HFF-Myc (cell line): ENCODE measurements around the gene PRKCA.
"Not testable (repeated sequence)": the region's sequence is repeated elsewhere in the genome, so short reads cannot be mapped to it uniquely, and the experiment has no call there.

Source experiments
- DNase-seq: peaks from one replicate; pipeline ENCODE4 v3.0.0-alpha.2; 2011; ENCODE audit warnings: low read depth; ENCODE audit errors: extremely low read depth
- H3K4me3 ChIP-seq: replicated peaks from 2 replicates; pipeline ENCODE4 v1.5.1; 2011; ENCODE audit warnings: low read depth, mild to moderate bottlenecking, control low read depth, low read length
- TF ChIP-seq, protein P1 (sequence below): IDR thresholded peaks from 2 replicates; pipeline ENCODE4 v1.5.1; 2012; ENCODE audit warnings: mild to moderate bottlenecking, low read depth, low read length, control low read depth; ENCODE audit errors: missing control alignments

PRKCA gene

DNA sequence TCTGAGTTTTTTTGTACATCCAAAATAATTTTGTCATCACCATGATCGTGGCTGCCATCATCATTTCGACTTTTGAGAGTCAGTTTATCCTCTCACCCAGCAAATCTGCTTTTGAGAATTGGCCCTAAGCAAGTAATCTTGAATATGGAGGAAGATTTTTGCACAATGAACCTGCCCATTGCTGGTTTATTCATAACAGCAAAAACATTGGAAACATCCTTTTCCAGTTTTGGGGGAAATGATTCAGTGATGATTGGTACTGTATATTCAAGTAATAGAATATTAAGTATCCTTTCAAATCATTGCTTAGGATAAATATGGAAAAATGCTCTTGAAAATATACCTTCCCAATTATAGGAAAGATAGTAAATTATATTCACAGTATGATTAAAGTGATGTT lies 53.1 kb downstream of the PRKCA start:
- DNase-seq, result no peak
- no peak overlapping the region for H3K4me3 ChIP-seq
- TF ChIP-seq, protein P1, sequence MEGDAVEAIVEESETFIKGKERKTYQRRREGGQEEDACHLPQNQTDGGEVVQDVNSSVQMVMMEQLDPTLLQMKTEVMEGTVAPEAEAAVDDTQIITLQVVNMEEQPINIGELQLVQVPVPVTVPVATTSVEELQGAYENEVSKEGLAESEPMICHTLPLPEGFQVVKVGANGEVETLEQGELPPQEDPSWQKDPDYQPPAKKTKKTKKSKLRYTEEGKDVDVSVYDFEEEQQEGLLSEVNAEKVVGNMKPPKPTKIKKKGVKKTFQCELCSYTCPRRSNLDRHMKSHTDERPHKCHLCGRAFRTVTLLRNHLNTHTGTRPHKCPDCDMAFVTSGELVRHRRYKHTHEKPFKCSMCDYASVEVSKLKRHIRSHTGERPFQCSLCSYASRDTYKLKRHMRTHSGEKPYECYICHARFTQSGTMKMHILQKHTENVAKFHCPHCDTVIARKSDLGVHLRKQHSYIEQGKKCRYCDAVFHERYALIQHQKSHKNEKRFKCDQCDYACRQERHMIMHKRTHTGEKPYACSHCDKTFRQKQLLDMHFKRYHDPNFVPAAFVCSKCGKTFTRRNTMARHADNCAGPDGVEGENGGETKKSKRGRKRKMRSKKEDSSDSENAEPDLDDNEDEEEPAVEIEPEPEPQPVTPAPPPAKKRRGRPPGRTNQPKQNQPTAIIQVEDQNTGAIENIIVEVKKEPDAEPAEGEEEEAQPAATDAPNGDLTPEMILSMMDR, result no peak

DNA sequence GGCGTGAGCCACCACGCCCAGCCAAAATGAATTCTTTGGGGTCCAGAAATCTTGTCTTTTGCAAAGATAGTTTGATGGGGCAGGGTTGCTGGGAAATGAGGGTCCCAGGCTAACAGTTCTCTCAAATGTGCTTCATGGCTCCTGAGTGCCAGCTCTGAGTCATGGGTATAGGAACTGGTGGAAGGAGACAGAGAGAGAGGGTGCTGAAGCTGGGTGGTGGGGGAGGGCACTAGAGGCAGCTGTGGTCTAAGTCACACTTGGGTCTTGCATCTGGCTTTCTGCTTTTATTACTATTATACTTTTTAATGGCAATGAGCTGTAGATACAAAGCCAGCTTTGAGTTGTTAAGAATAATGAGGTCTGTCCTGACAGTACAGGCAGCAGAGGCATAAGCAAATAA lies 54.6 kb downstream of the PRKCA start:
- no peak for DNase-seq
- TF ChIP-seq, protein P1, result no peak

DNA sequence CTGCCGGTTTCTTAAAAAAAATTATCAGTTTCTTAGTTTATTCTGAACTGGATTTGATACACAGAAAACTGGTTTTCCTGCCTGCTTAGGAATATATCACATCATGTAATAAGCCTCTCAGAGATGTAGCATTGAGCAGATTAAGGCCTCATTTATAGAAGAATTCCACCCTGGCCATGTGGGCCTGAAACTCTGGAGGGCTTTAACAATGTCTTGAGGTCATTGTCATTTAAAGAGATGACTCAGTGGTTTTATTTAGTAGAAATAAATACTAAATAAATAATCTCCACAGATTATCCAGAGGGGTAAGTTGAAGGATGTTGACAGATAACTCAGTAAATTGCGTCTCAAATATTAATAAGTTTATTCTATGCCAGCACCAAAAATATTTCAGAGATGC lies 56.9 kb downstream of the PRKCA start:
- TF ChIP-seq, protein P1, result no peak
- no peak for DNase-seq
- no peak overlapping the region for H3K4me3 ChIP-seq

More for the DNA sequence above, 54.6 kb downstream of the PRKCA start:
- H3K4me3 ChIP-seq, result no peak overlapping the region

DNA sequence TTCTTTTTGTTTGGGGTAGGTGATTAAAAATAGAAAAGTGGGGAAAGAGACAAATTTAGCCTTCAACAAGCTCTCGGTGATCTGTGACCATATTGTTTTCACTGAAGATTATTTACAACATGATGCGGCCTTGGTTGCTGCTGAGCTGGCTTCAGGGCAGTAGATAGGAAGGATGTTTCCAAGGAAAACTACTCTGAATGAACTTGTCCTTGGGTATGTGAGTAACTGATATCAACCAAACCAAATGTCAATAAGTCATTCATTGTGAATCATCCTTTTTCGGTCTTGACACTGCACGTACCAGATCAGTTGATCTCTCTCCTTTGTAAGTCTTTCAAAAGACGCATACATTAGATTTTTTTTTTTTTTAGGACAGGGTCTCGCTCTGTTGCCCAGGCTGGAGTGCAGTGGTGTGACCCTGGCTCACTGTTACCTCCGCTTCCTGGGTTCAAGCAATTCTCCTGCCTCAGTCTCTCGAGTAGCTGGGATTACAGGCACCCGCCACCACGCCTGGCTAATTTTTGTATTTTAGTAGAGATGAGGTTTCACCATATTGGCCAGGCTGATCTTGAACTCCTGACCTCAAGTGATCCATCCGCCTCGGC lies 58.6 kb downstream of the PRKCA start:
- H3K4me3 ChIP-seq, DNase-seq: not testable (repeated sequence)

DNA sequence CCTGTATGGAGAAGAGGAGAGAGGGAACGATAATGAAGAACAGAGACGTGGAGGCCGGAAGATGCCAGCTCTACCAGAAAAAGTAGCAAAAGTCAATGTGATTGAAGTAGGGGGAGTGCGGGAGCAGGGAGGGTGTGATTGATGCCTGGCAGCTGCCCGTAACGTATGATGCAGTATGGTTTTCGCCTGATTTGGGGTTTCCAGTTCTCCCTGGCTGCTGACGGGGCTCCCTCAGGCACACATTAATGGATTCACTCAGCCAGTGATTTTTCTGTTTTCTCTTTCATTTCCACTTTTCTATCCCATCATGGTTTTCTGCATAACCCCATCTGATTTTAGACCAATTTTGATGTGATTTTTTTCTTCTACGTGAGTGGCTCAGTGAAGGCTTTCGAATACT lies 62.1 kb downstream of the PRKCA start:
- TF ChIP-seq, protein P1, result no peak
- DNase-seq, result no peak
- no peak overlapping the region for H3K4me3 ChIP-seq

DNA sequence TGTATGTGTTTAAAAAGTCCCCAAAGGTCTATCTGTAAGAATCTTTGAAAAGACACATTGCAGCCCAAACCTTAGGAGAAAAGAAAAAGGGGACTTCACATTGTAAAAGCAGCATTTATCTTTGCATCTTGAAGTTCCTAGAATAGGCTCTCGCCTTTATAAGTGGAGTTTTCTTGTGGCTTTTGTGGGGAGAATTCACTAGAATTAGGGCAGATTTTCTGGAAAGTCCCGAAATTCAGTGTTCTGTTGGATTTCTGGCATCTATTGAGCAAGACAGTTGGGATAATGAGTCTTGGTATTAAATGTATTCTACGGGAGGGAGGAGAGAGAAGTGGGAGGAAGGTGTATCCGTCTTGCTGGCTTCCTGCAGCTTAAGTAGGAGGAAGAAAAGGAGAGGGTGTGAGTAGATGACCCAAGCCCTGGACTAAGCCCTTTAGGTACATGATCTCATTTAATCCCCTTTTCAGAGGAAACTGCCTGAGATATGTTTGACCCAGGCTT lies 62.6 kb downstream of the PRKCA start:
- TF ChIP-seq, protein P1, result no peak
- no peak overlapping the region for H3K4me3 ChIP-seq
- no peak for DNase-seq

DNA sequence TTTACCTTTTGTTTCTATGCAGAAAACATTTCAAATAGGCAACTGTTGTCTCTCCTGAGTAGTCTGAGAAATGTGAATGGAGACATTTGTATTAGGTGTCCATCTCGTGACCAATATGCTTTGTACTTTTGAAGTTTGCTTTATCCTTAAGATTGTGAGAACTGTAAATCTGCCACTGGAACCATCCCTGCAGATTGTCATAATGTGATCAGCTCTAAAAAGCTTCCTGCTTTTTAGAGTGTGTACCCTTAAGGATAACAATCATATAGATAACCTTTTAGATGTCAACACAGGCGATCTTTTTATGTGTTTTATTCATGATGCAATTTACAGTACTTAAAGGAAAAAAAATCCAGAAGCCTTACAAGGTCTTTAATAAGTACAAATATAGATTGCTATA lies 63.5 kb downstream of the PRKCA start:
- DNase-seq, result no peak
- TF ChIP-seq, protein P1, result no peak
- H3K4me3 ChIP-seq, result no peak overlapping the region
